Activated CD8-positive, alpha-beta memory T cell treated with anti-CD3 and anti-CD28 coated beads, Interleukin-2, amount 10 ng/mL, durations not matched to agents 7 days and 5 days (primary cell): ENCODE data around the gene DOCK1. TPM values are rescaled to one million over a fixed set of nuclear protein-coding genes. Genes with fewer than 3 reads are reported as not detected.
"Not testable (repeated sequence)": the region's sequence is repeated elsewhere in the genome, so short reads cannot be mapped to it uniquely, and the experiment has no call there.

Experiments
- ATAC-seq: fragments of 150-1000 bp; cut with Tn5 transposase; one replicate; pipeline ENCODE4 v1.10.0; 2021; ENCODE audit warnings: moderate library complexity
- CTCF ChIA-PET: fragments of 350-600 bp; sonication (Branson Sonifier 250); formaldehyde crosslinking; loops from one replicate; lab custom pipeline; 2021; ENCODE audit warnings: antibody characterized with exemption; lab: Charles Lee
- DNase-seq: peaks from one replicate; pipeline ENCODE4 v3.0.0-alpha.2; 2020
- H3K27ac Mint-ChIP-seq: one replicate; pipeline ENCODE4 v1.8.0; 2021; ENCODE audit warnings: mild to moderate bottlenecking, mixed read lengths
- H3K27me3 Mint-ChIP-seq: one replicate; pipeline ENCODE4 v1.8.0; 2021; ENCODE audit warnings: mixed read lengths
- H3K36me3 Mint-ChIP-seq: one replicate; pipeline ENCODE4 v1.8.0; 2021; ENCODE audit warnings: mild to moderate bottlenecking, mixed read lengths
- H3K4me1 Mint-ChIP-seq: one replicate; pipeline ENCODE4 v1.8.0; 2021; ENCODE audit warnings: mixed read lengths
- H3K4me3 Mint-ChIP-seq: one replicate; pipeline ENCODE4 v1.8.0; 2021; ENCODE audit warnings: mild to moderate bottlenecking, moderate library complexity, mixed read lengths
- H3K9me3 Mint-ChIP-seq: one replicate; pipeline ENCODE4 v1.8.0; 2022; ENCODE audit warnings: low read depth, mixed read lengths
- total RNA-seq, 2 experiments: library from RNA; stranded (reverse); gene quantifications; one replicate each; pipeline ENCODE4 v1.2.3, GENCODE V29; 2021

Gene DOCK1
- total RNA-seq, 2 experiments from 2014 or later: 0.07 TPM; not detected in 1

GRCh38 chr10:126890797-126891196, 14.4 kb upstream of the DOCK1 start:
- H3K9me3 Mint-ChIP-seq: peaks cover 13% of the 10 kb centered on the region
- CTCF ChIA-PET, H3K4me1 Mint-ChIP-seq, H3K27me3 Mint-ChIP-seq, ATAC-seq, H3K36me3 Mint-ChIP-seq, H3K4me3 Mint-ChIP-seq, DNase-seq, H3K27ac Mint-ChIP-seq: not testable (repeated sequence)

DNA sequence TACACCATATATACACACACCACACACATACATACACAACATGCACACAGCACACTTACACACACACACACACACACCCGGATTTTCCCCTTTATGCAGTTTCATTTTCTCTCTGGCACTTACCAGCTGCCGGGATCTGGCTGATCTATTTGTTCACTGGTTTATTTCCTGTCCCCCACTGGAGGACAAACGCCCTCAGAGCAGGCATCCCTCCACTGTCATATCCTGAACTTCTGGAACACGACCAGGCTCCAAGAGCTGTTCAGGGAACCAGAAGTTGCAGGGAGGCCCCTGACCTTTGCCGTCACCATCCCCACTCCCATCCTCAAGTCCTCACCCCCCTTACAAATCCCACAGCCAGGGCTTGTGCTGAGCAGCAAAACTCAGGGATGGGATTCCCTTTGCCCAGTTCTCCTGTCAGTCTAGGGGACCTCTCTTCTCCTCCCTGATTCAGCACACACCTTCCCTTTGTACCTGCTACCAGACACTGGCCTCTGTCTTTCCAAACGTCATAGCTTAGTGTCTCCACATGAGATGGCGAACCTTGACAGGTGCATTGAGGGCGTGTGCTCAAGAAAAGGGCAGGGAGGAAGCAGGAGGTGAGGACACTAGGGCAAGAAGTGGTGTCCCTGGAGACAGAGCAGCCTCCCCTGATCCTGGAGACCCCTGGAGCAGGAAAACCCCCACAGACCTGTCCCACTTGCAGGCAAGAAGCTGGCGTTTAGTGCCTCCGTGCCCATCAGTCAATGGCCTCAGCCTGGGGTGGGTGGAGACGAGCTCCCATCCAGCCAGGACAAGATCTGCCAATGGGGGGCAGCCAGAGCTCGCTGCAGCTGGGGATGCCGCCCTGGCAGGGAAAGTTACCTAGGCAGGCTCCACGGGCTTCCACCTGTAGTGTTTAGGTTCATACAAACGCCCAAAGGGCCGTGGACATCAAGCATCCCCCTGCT, 12.7 kb upstream of the DOCK1 start:
- Mint-ChIP-seq H3K27me3 (no peaks in the 10 kb centered on the region), H3K27ac (no peak overlapping the region), H3K9me3 (peaks cover 19% of the 10 kb centered on the region), H3K4me1 (no peaks in the 10 kb centered on the region), H3K36me3 (peaks cover 2% of the 10 kb centered on the region), H3K4me3 (no peak overlapping the region)
- no peak for DNase-seq
- CTCF ChIA-PET: no interaction called here
- ATAC-seq: no peak

DNA sequence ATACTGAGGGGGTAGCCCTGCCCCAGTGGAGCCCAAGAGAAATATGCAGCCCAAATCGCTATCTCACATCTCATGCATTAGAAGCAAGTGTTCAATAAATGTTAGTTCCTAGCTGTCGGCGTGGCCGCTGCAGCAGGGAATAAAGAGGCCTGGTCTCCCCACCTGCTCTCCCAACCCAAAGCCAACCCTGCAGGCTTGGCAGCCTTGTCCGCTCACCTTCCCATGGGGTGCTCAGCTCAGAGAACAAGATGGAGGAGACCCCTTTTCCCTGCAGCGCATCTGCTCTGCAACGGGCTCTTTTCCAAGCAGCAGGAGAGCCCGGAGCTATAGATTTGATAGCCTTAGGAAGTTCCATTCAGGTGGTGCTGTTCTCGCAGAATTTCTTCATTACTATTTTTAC, 12.0 kb upstream of the DOCK1 start:
- H3K27me3 Mint-ChIP-seq: no peaks in the 10 kb centered on the region
- CTCF ChIA-PET: no interaction called here

DNA sequence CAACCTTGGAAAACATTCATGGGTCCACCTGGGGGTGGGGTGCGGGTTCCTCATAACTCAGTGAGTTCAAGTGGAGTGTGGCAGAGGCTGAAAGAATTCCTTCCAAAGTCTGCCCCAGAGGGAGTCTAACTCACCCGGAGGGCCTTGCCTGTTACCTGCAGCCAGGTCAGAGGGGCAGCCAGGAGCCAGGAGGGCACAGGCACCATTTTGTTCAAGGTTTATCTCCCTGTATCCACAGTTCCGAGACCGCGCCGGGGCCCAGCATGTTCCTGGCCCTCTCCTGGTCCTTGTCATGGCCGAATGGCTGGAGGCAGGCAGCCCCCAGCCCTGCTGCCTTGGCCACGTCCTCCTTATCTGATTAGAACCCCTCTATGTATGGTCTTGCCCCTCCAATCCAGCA, 11.4 kb upstream of the DOCK1 start:
- ATAC-seq (no peak), DNase-seq (no peak)
- peaks cover 2% of the 10 kb centered on the region for H3K36me3 Mint-ChIP-seq
- H3K9me3 Mint-ChIP-seq: peaks cover 23% of the 10 kb centered on the region
- CTCF ChIA-PET: no interaction called here
- no peaks in the 10 kb centered on the region for H3K27me3 Mint-ChIP-seq
- H3K27ac Mint-ChIP-seq: no peak overlapping the region
- no peaks in the 10 kb centered on the region for H3K4me1 Mint-ChIP-seq
- H3K4me3 Mint-ChIP-seq: no peak overlapping the region

More for the DNA sequence above, 12.0 kb upstream of the DOCK1 start:
- H3K4me1 Mint-ChIP-seq: no peaks in the 10 kb centered on the region
- ATAC-seq (no peak), DNase-seq (no peak)
- peaks cover 23% of the 10 kb centered on the region for H3K9me3 Mint-ChIP-seq
- no peak overlapping the region for H3K4me3 Mint-ChIP-seq
- H3K27ac Mint-ChIP-seq: no peak overlapping the region
- peaks cover 2% of the 10 kb centered on the region for H3K36me3 Mint-ChIP-seq

GRCh38 chr10:126895214-126895781, 9.9 kb upstream of the DOCK1 start:
- CTCF ChIA-PET: no interaction called here

GRCh38 chr10:126898460-126898859, 6.8 kb upstream of the DOCK1 start:
- DNase-seq: no peak
- peaks cover 14% of the 10 kb centered on the region for H3K9me3 Mint-ChIP-seq
- no peak for ATAC-seq
- H3K36me3 Mint-ChIP-seq: no peaks in the 10 kb centered on the region
- H3K4me1 Mint-ChIP-seq: no peaks in the 10 kb centered on the region
- CTCF ChIA-PET: no interaction called here
- no peaks in the 10 kb centered on the region for H3K27me3 Mint-ChIP-seq
- no peak overlapping the region for H3K4me3 Mint-ChIP-seq
- H3K27ac Mint-ChIP-seq: no peak overlapping the region

More at GRCh38 chr10:126895214-126895781, 9.9 kb upstream of the DOCK1 start:
- H3K4me3 Mint-ChIP-seq: no peak overlapping the region
- no peaks in the 10 kb centered on the region for H3K4me1 Mint-ChIP-seq
- peaks cover 25% of the 10 kb centered on the region for H3K9me3 Mint-ChIP-seq
- H3K27ac Mint-ChIP-seq: no peak overlapping the region
- DNase-seq (no peak), ATAC-seq (no peak)
- H3K27me3 Mint-ChIP-seq: no peaks in the 10 kb centered on the region
- peaks cover 2% of the 10 kb centered on the region for H3K36me3 Mint-ChIP-seq

DNA sequence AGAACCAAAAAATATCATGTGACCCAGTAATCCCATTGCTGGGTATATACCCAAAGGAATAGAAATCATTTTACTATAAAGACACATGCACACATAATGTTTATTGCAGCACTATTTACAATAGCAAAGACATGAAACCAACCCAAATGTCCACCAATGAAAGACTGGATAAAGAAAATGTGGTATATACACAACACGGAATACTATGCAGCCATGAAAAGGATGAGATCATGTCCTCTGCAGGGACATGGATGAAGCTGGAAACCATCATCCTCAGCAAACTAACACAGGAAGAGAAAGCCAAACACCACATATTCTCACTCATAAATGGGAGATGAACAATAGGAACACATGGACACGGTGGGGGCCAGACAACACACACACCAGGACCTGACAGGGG, 5.7 kb upstream of the DOCK1 start:
- H3K27ac Mint-ChIP-seq, H3K27me3 Mint-ChIP-seq, H3K4me1 Mint-ChIP-seq, H3K4me3 Mint-ChIP-seq, H3K36me3 Mint-ChIP-seq, ATAC-seq, DNase-seq, CTCF ChIA-PET: not testable (repeated sequence)
- peaks cover 14% of the 10 kb centered on the region for H3K9me3 Mint-ChIP-seq

DNA sequence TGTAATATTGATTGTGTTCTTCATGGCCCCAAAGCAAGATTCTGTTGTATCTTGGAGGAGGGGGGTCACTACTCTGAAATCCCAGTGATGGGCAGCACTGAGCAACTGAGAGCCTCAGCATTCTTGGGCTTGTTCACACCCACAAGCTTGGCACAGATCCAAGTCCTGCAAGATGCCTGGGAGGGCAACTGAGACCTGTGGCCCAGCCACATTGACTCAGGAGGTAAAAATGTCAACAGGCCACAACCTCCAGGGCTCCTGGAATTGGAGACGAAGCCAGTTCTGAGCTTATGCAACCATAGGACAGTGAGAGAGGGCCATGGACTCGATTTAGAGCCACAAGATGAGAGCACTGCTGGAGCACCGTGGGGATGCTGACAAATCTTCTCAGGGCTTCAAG, 3.1 kb upstream of the DOCK1 start:
- Mint-ChIP-seq H3K27ac (no peak overlapping the region), H3K36me3 (peaks cover 2% of the 10 kb centered on the region), H3K4me3 (no peak overlapping the region), H3K9me3 (peaks cover 8% of the 10 kb centered on the region), H3K27me3 (peaks cover 15% of the 10 kb centered on the region), H3K4me1 (no peaks in the 10 kb centered on the region)
- CTCF ChIA-PET: no interaction called here
- ATAC-seq (no peak), DNase-seq (no peak)

- Mint-ChIP-seq H3K27me3 (peaks cover 15% of the 10 kb centered on the region), H3K27ac (no peak overlapping the region), H3K9me3 (peaks cover 3% of the 10 kb centered on the region), H3K4me1 (no peaks in the 10 kb centered on the region), H3K36me3 (peaks cover 2% of the 10 kb centered on the region), H3K4me3 (no peak overlapping the region)
- DNase-seq (no peak), ATAC-seq (no peak)
- CTCF ChIA-PET: no interaction called here
Observed at GRCh38 chr10:126903656-126904360, 1.4 kb upstream of the DOCK1 start.

GRCh38 chr10:126904516-126904817, 761 bp upstream of the DOCK1 start:
- Mint-ChIP-seq H3K27ac (no peak overlapping the region), H3K27me3 (peaks cover 15% of the 10 kb centered on the region), H3K4me1 (no peaks in the 10 kb centered on the region), H3K4me3 (no peak overlapping the region), H3K36me3 (peaks cover 2% of the 10 kb centered on the region), H3K9me3 (peaks cover 3% of the 10 kb centered on the region)
- CTCF ChIA-PET: no interaction called here
- DNase-seq: no peak
- no peak for ATAC-seq

GRCh38 chr10:126905776-126906703, 812 bp downstream of the DOCK1 start:
- CTCF ChIA-PET: no interaction called here
- no peak for ATAC-seq
- H3K4me1 Mint-ChIP-seq: no peaks in the 10 kb centered on the region
- H3K36me3 Mint-ChIP-seq: peaks cover 2% of the 10 kb centered on the region
- DNase-seq: no peak
- no peak overlapping the region for H3K4me3 Mint-ChIP-seq
- no peaks in the 10 kb centered on the region for H3K9me3 Mint-ChIP-seq
- H3K27me3 Mint-ChIP-seq: peaks cover 15% of the 10 kb centered on the region
- H3K27ac Mint-ChIP-seq: no peak overlapping the region

GRCh38 chr10:126906704-126907422, 1.6 kb downstream of the DOCK1 start:
- Mint-ChIP-seq H3K27ac (no peak overlapping the region), H3K9me3 (no peaks in the 10 kb centered on the region), H3K27me3 (peaks cover 15% of the 10 kb centered on the region), H3K36me3 (peaks cover 2% of the 10 kb centered on the region), H3K4me1 (no peaks in the 10 kb centered on the region), H3K4me3 (no peak overlapping the region)
- no peak for DNase-seq
- CTCF ChIA-PET: no interaction called here
- ATAC-seq: no peak
